ENCODE data around the gene C10orf90. TPM values are rescaled to one million over a fixed set of nuclear protein-coding genes. Genes with fewer than 3 reads are reported as not detected.

C10orf90 gene
- total RNA-seq, 1 experiment from 2014 or later, result not detected

- TF ChIP-seq CTCF (IDR thresholded peaks at IDR 0.05; ENCODE audit: unreplicated experiment), result no peak
- Mint-ChIP-seq H3K36me3 (ENCODE audit: insufficient read depth, unreplicated experiment) (peaks cover 2% of the 10 kb centered on the region), H3K4me1 (ENCODE audit: insufficient read depth, unreplicated experiment) (peaks cover 11% of the 10 kb centered on the region), H3K27me3 (ENCODE audit: insufficient read depth, unreplicated experiment) (no peaks in the 10 kb centered on the region), H3K9me3 (ENCODE audit: unreplicated experiment) (peaks cover 8% of the 10 kb centered on the region), H3K4me3 (ENCODE audit: unreplicated experiment) (no peak overlapping the region), H3K27ac (ENCODE audit: low read depth, unreplicated experiment) (peak overlapping the region; percentile 12)
- CTCF ChIA-PET, result no interaction called here
- DNase-seq (ENCODE audit: unreplicated experiment), result peak; percentile 72
- BruUV-seq (replicated peaks), result no TSS peak
- intact Hi-C loops (cut with micrococcal nuclease), result no loop called here
- POLR2A ChIA-PET, result interaction anchor here (1.2 kb wide), 1 partner anchor 134 kb away, joined by 3 read pairs; no protein-coding TSS in a partner anchor
These were observed 293.5 kb downstream of the C10orf90 start for GRCh38 chr10:126376956-126377355.

- no TSS peak for BruUV-seq (replicated peaks)
- intact Hi-C loops (cut with micrococcal nuclease), result no loop called here
- no peak for TF ChIP-seq CTCF (IDR thresholded peaks at IDR 0.05; ENCODE audit: unreplicated experiment)
- Mint-ChIP-seq H3K4me3 (ENCODE audit: unreplicated experiment) (no peak overlapping the region), H3K27ac (ENCODE audit: low read depth, unreplicated experiment) (peak overlapping the region; percentile 49), H3K36me3 (ENCODE audit: insufficient read depth, unreplicated experiment) (no peaks in the 10 kb centered on the region), H3K27me3 (ENCODE audit: insufficient read depth, unreplicated experiment) (no peaks in the 10 kb centered on the region), H3K4me1 (ENCODE audit: insufficient read depth, unreplicated experiment) (peaks cover 11% of the 10 kb centered on the region), H3K9me3 (ENCODE audit: unreplicated experiment) (peaks cover 8% of the 10 kb centered on the region)
- CTCF ChIA-PET, result interaction anchor here (0.6 kb wide), 1 partner anchor 393 kb away, joined by 3 read pairs; no protein-coding TSS in a partner anchor
- POLR2A ChIA-PET, result no interaction called here
- DNase-seq (ENCODE audit: unreplicated experiment), result peak; percentile 45
These were observed 294.5 kb downstream of the C10orf90 start for GRCh38 chr10:126375926-126376554.

GRCh38 chr10:126375299-126375698 lies 295.2 kb downstream of the C10orf90 start:
- no peaks in the 10 kb centered on the region for H3K36me3 Mint-ChIP-seq (ENCODE audit: insufficient read depth, unreplicated experiment)
- H3K27me3 Mint-ChIP-seq (ENCODE audit: insufficient read depth, unreplicated experiment), result no peaks in the 10 kb centered on the region
- CTCF ChIA-PET, result interaction anchor here (0.6 kb wide), 1 partner anchor 392 kb away, joined by 3 read pairs; no protein-coding TSS in a partner anchor
- BruUV-seq (replicated peaks), result no TSS peak
- intact Hi-C loops (cut with micrococcal nuclease), result no loop called here
- no peak overlapping the region for H3K4me3 Mint-ChIP-seq (ENCODE audit: unreplicated experiment)
- no peak for TF ChIP-seq CTCF (IDR thresholded peaks at IDR 0.05; ENCODE audit: unreplicated experiment)
- H3K9me3 Mint-ChIP-seq (ENCODE audit: unreplicated experiment), result peaks cover 8% of the 10 kb centered on the region
- peak overlapping the region; percentile 49 for H3K27ac Mint-ChIP-seq (ENCODE audit: low read depth, unreplicated experiment)
- POLR2A ChIA-PET, result no interaction called here
- no peak for DNase-seq (ENCODE audit: unreplicated experiment)
- H3K4me1 Mint-ChIP-seq (ENCODE audit: insufficient read depth, unreplicated experiment), result peaks cover 11% of the 10 kb centered on the region

Other genes starting within 250 kb of the C10orf90 start
- 40.0 and 42.4 TPM in 2 replicates for gene DOCK1, start 234.7 kb upstream of the C10orf90 start, total RNA-seq (2022)